ENCODE measurements around the gene APOC1. TPM values are rescaled to one million over a fixed set of nuclear protein-coding genes. Genes with fewer than 3 reads are reported as not detected.
A peak's percentile ranks its signal among the peaks of the same experiment; 100 is the strongest.

Gene APOC1
- total RNA-seq, 1 experiment from 2014 or later: 250 TPM

DNA sequence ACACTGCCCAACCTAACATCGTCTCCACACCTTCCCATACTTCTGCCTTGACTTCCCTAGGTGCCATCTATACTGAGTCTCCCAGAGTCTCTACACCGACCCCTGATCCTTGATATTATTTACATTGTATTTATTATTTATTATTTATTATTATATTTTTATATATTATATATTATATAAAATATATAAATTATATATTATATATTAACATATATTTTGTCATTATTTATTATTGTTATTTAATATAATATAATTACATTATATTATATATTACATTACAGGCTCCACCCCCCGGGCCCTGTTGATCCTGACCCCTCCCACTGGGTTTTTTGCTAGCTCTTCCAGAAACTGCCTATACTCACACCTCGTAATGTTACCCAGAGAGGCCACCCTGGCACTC, 41.7 kb upstream of the APOC1 start:
- Mint-ChIP-seq H3K36me3 (ENCODE audit: insufficient read depth, unreplicated experiment) (peaks cover 98% of the 10 kb centered on the region), H3K27ac (ENCODE audit: unreplicated experiment) (no peak overlapping the region), H3K4me3 (ENCODE audit: unreplicated experiment) (no peak overlapping the region), H3K4me1 (ENCODE audit: low read depth, unreplicated experiment) (peaks cover 10% of the 10 kb centered on the region), H3K9me3 (ENCODE audit: unreplicated experiment) (no peaks in the 10 kb centered on the region), H3K27me3 (ENCODE audit: insufficient read depth, unreplicated experiment) (no peaks in the 10 kb centered on the region)
- TF ChIP-seq, protein P1, sequence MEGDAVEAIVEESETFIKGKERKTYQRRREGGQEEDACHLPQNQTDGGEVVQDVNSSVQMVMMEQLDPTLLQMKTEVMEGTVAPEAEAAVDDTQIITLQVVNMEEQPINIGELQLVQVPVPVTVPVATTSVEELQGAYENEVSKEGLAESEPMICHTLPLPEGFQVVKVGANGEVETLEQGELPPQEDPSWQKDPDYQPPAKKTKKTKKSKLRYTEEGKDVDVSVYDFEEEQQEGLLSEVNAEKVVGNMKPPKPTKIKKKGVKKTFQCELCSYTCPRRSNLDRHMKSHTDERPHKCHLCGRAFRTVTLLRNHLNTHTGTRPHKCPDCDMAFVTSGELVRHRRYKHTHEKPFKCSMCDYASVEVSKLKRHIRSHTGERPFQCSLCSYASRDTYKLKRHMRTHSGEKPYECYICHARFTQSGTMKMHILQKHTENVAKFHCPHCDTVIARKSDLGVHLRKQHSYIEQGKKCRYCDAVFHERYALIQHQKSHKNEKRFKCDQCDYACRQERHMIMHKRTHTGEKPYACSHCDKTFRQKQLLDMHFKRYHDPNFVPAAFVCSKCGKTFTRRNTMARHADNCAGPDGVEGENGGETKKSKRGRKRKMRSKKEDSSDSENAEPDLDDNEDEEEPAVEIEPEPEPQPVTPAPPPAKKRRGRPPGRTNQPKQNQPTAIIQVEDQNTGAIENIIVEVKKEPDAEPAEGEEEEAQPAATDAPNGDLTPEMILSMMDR (IDR thresholded peaks at IDR 0.05; ENCODE audit: insufficient read depth in 1 of 2, low read depth in 1 of 2, low read length in 1 of 2, severe bottlenecking in 1 of 2, unreplicated experiment in 1 of 2): no peak
- Histone ChIP-seq H3K36me3 (ENCODE audit: control insufficient read depth, insufficient read depth, low read length) (peaks cover 20% of the 10 kb centered on the region), H3K9me3 (no peaks in the 10 kb centered on the region; the same call in 1 of the 2 replicates), H3K27me3 (replicated peaks; ENCODE audit: control insufficient read depth, insufficient read depth, low read length) (no peaks in the 10 kb centered on the region), H3K4me3 (ENCODE audit: low read depth, low read length) (no peak overlapping the region), H3K4me1 (peaks cover 1% of the 10 kb centered on the region; the same call in 1 of the 2 replicates)
- intact Hi-C loops (cut with micrococcal nuclease; ENCODE audit: unreplicated experiment): no loop called here
- DNase-seq: no peak
- BruUV-seq (replicated peaks): no TSS peak
- ChIA-PET POLR2A (interaction anchor here (0.6 kb wide), 1 partner anchor 41 kb away, joined by 5 read pairs; no protein-coding TSS in a partner anchor), CTCF (interaction anchor here (0.6 kb wide), 1 partner anchor 33 kb away, joined by 3 read pairs; no protein-coding TSS in a partner anchor)

DNA sequence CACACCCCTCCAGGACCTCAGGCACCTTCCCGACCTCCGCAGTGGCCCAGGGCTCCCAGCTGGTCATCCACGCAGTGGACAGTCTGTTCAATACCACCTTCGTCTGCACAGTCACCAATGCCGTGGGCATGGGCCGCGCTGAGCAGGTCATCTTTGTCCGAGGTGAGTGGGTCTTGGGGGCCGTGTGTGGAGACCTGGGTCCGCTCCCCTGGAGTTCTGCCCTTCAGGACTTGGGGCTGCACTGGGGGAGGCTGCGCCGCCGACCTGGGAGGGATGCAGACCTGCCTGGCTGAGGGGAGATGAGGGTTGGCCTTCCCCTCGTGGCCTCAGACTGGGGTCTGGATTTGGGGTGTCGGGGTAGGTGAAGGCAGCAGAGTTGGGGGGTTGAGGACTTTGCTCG, 40.1 kb upstream of the APOC1 start:
- no peaks in the 10 kb centered on the region for H3K27me3 ChIP-seq (replicated peaks; ENCODE audit: control insufficient read depth, insufficient read depth, low read length)
- POLR2A ChIA-PET: no interaction called here
- no peak overlapping the region for H3K4me3 Mint-ChIP-seq (ENCODE audit: unreplicated experiment)

DNA sequence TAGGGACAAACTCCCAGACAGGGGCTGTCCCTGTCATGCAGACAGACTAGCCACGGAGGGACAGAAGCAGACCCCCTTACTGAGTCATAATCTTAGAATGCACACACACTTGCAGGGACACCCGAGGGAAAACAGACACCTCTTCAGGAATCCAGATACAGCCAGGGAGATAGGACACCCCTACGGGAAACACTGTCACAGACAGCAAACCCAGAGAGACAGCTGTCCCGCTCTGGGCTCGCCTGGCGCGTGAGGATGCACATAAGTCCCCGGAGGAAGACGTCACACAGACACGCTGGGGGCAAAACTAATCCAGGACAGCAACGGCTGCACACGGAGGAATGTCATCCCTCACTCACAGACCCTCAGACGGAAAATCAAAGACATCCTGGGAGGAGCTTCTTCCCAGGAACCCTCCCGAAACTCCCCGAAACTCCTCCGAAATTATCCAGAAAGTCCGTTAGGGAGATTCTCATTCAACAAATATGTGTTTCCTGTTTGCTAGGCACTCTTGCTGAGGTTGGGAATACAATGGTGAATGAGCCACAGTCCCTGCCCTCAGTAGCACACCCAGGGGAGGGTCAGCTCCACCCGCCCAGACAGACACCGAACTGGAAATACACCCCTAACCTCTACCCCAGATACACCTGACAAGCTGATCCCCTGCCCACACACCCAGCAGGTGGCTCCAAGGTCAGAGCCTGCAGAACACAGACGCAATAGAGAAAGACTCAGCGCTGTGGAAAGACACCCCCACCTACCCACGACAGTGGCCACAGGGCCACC, 38.5 kb upstream of the APOC1 start:
- ChIA-PET CTCF (no interaction called here), POLR2A (no interaction called here)
- Mint-ChIP-seq H3K27ac (ENCODE audit: unreplicated experiment) (peak overlapping the region; percentile 16), H3K4me3 (ENCODE audit: unreplicated experiment) (no peak overlapping the region), H3K36me3 (ENCODE audit: insufficient read depth, unreplicated experiment) (peaks cover 88% of the 10 kb centered on the region), H3K4me1 (ENCODE audit: low read depth, unreplicated experiment) (peaks cover 17% of the 10 kb centered on the region), H3K9me3 (ENCODE audit: unreplicated experiment) (no peaks in the 10 kb centered on the region), H3K27me3 (ENCODE audit: insufficient read depth, unreplicated experiment) (no peaks in the 10 kb centered on the region)
- Histone ChIP-seq H3K9me3 (no peaks in the 10 kb centered on the region), H3K27me3 (replicated peaks; ENCODE audit: control insufficient read depth, insufficient read depth, low read length) (no peaks in the 10 kb centered on the region), H3K4me1 (peaks cover 17% of the 10 kb centered on the region), H3K36me3 (ENCODE audit: control insufficient read depth, insufficient read depth, low read length) (peaks cover 17% of the 10 kb centered on the region), H3K4me3 (ENCODE audit: low read depth, low read length) (no peak overlapping the region)
- DNase-seq: no peak
- intact Hi-C loops (cut with micrococcal nuclease; ENCODE audit: unreplicated experiment): no loop called here
- BruUV-seq (replicated peaks): no TSS peak
- TF ChIP-seq, protein P1 (IDR thresholded peaks at IDR 0.05; ENCODE audit: insufficient read depth in 1 of 2, low read depth in 1 of 2, low read length in 1 of 2, severe bottlenecking in 1 of 2, unreplicated experiment in 1 of 2): no peak

More for the DNA sequence above, 40.1 kb upstream of the APOC1 start:
- no TSS peak for BruUV-seq (replicated peaks)
- TF ChIP-seq, protein P1 (IDR thresholded peaks at IDR 0.05; ENCODE audit: insufficient read depth in 1 of 2, low read depth in 1 of 2, low read length in 1 of 2, severe bottlenecking in 1 of 2, unreplicated experiment in 1 of 2): no peak
- Histone ChIP-seq H3K4me3 (ENCODE audit: low read depth, low read length) (no peak overlapping the region), H3K9me3 (no peaks in the 10 kb centered on the region), H3K4me1 (peaks cover 14% of the 10 kb centered on the region), H3K36me3 (ENCODE audit: control insufficient read depth, insufficient read depth, low read length) (peaks cover 17% of the 10 kb centered on the region)
- peak overlapping the region; percentile 18 for H3K27ac Mint-ChIP-seq (ENCODE audit: unreplicated experiment)
- intact Hi-C loops (cut with micrococcal nuclease; ENCODE audit: unreplicated experiment): no loop called here
- H3K9me3 Mint-ChIP-seq (ENCODE audit: unreplicated experiment): no peaks in the 10 kb centered on the region
- peaks cover 96% of the 10 kb centered on the region for H3K36me3 Mint-ChIP-seq (ENCODE audit: insufficient read depth, unreplicated experiment)
- CTCF ChIA-PET: interaction anchor here (1.0 kb wide), 1 partner anchor 10 kb away, joined by 3 read pairs; no protein-coding TSS in a partner anchor
- H3K27me3 Mint-ChIP-seq (ENCODE audit: insufficient read depth, unreplicated experiment): no peaks in the 10 kb centered on the region
- H3K4me1 Mint-ChIP-seq (ENCODE audit: low read depth, unreplicated experiment): peaks cover 17% of the 10 kb centered on the region
- DNase-seq: no peak

All from Caco-2 (cell line).